Lower leg skin (tissue), 4 donors: ENCODE data around the gene TCAIM. TPM values are rescaled to one million over a fixed set of nuclear protein-coding genes. Genes with fewer than 3 reads are reported as not detected.

Source experiments
- DNase-seq, 2 donors: peaks; one replicate each; pipeline ENCODE4 v3.0.0-alpha.2; 2019; ENCODE audit warnings: low spot score in 2 of 2
- H3K4me3 ChIP-seq: fragments of 200-600 bp; sonication (generic); 2 replicates; pipeline ENCODE4 v1.5.1; 2017; ENCODE audit warnings: mild to moderate bottlenecking, low read depth; ENCODE audit not compliant: poor library complexity, severe bottlenecking
- CTCF ChIP-seq, 3 donors: fragments of 450-650 bp; IDR thresholded peaks; one replicate each; pipeline ENCODE4 v1.5.1; 2016; ENCODE audit warnings: antibody characterized with exemption in 3 of 3, mild to moderate bottlenecking in 3 of 3, moderate library complexity in 2 of 3
- POLR2A ChIP-seq, 2 donors: fragments of 450-650 bp; IDR thresholded peaks; one replicate each; pipeline ENCODE4 v1.6.1; 2016 to 2017; ENCODE audit warnings: antibody characterized with exemption in 2 of 2, mild to moderate bottlenecking in 1 of 2, moderate library complexity in 1 of 2
- WGBS, 2 donors: methylation state at CpG; one replicate each; pipeline ENCODE4 v1.1.5; 2018; 5-methylcytosine and 5-hydroxymethylcytosine counted together
- intact Hi-C: fragments of 100-400 bp; cut with DNase I; formaldehyde crosslinking; loops from one replicate; pipeline ENCODE4 v1.15.0; 2023; ENCODE audit warnings: low total_unique reads
- total RNA-seq, 4 donors: library from RNA; depleted of rRNA; stranded (reverse); fragments of >200 nt; gene quantifications; one replicate each; pipeline ENCODE4 v1.1.0, GENCODE V29; 2016

TCAIM gene
- total RNA-seq, 4 donors from 2014 or later, result 16.6 to 20.0 (median 18.5) TPM

GRCh38 chr3:44326019-44326418 lies 12.5 kb upstream of the TCAIM start:
- 28 to 39% methylated on average over 2 of the region's 2 CpGs for WGBS, 2 donors
- TF ChIP-seq POLR2A (IDR thresholded peaks at IDR 0.05), result no peak
- TF ChIP-seq CTCF (IDR thresholded peaks at IDR 0.05), result no peak
- no peak overlapping the region for H3K4me3 ChIP-seq
- intact Hi-C loops, result no loop called here
- no peak for DNase-seq

GRCh38 chr3:44326515-44326914 lies 12.1 kb upstream of the TCAIM start:
- no peak for TF ChIP-seq CTCF (IDR thresholded peaks at IDR 0.05)
- TF ChIP-seq POLR2A (IDR thresholded peaks at IDR 0.05), result no peak
- no peak overlapping the region for H3K4me3 ChIP-seq
- no peak for DNase-seq
- intact Hi-C loops, result no loop called here
- 74 to 78% methylated on average over 3 of the region's 3 CpGs for WGBS, 2 donors

GRCh38 chr3:44329946-44330345 lies 8.6 kb upstream of the TCAIM start:
- no peak for TF ChIP-seq CTCF (IDR thresholded peaks at IDR 0.05)
- no peak for TF ChIP-seq POLR2A (IDR thresholded peaks at IDR 0.05)
- DNase-seq, result no peak
- intact Hi-C loops, result no loop called here
- no peak overlapping the region for H3K4me3 ChIP-seq

- intact Hi-C loops, result no loop called here
- TF ChIP-seq CTCF (IDR thresholded peaks at IDR 0.05), result no peak
- TF ChIP-seq POLR2A (IDR thresholded peaks at IDR 0.05), result no peak
- H3K4me3 ChIP-seq, result no peak overlapping the region
- 63 to 74% methylated on average over 2 of the region's 2 CpGs for WGBS, 2 donors
- no peak for DNase-seq
Measured at GRCh38 chr3:44330444-44330843, 8.1 kb upstream of the TCAIM start.

- intact Hi-C loops, result no loop called here
- WGBS, 2 donors, result 74 to 82% methylated on average over 2 of the region's 2 CpGs
- TF ChIP-seq CTCF (IDR thresholded peaks at IDR 0.05) (no peak), POLR2A (IDR thresholded peaks at IDR 0.05) (no peak)
- no peak for DNase-seq
- no peak overlapping the region for H3K4me3 ChIP-seq
Measured at GRCh38 chr3:44334326-44334725, 4.2 kb upstream of the TCAIM start.

- intact Hi-C loops, result loop anchor here (5.0 kb wide), 1 partner anchor 1645 kb away; no protein-coding TSS in a partner anchor
- DNase-seq, result no peak
- H3K4me3 ChIP-seq, result no peak overlapping the region
- TF ChIP-seq CTCF (IDR thresholded peaks at IDR 0.05) (no peak), POLR2A (IDR thresholded peaks at IDR 0.05) (no peak)
- 36 to 45% methylated on average over 5 of the region's 5 CpGs for WGBS, 2 donors
Measured at GRCh38 chr3:44337248-44337785, 1.2 kb upstream of the TCAIM start.
